ENCODE data around the gene MON2. TPM values are rescaled to one million over a fixed set of nuclear protein-coding genes. Genes with fewer than 3 reads are reported as not detected.

Gene MON2
- total and polyA plus RNA-seq, 2 of the 8 experiments (the other 6 are each of a cell fraction or from before 2014, with no cell fraction given), result 3.8 to 21.8 TPM

DNA sequence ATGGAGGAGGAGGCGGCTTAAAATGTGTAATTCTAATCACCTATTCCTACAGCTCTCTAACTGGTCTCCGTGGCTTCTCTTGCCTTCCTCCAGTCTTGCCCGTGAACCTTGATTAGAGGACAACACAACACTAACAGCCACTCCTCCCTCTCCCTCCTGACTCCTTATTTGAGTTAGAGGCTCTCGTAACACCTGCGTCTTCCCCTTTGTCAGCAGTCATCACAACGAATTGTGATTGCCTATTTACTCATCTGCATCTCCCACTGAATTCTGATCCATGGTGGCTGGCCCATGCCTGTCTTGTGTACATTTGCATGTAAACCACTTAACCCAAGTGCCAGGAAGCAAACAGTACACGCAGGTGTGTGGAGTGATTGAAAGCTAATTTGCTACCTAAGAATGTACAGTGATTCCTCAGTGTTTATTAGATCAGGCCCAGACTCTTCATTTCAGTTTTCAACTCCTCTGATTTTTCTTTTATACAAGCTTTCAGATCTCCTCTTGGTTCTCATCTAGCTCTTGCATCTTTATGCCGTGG lies 154.5 kb downstream of the MON2 start:
- H4K8ac ChIP-seq (ENCODE audit: extremely low read depth, insufficient read depth, low read length), result no peak overlapping the region
- H3K4me3 ChIP-seq (ENCODE audit: extremely low read depth in 1 of 4, insufficient read depth in 2 of 4, low read depth in 3 of 4, low read length in 4 of 4), result no peak overlapping the region
- H2BK12ac ChIP-seq (ENCODE audit: low read depth, low read length), result no peak overlapping the region; the same call in 1 of the 2 replicates
- no peaks in the 10 kb centered on the region for H4K20me1 ChIP-seq (replicated peaks in 1 of 2; ENCODE audit: control insufficient read depth in 1 of 2, insufficient read depth in 2 of 2, low read length in 2 of 2)
- no peak overlapping the region for H3K56ac ChIP-seq (replicated peaks; ENCODE audit: insufficient read length, low read depth, low read length)
- H3K4me2 ChIP-seq (ENCODE audit: insufficient read depth in 1 of 2, low read depth in 2 of 2, low read length in 2 of 2), result no peak overlapping the region
- H3K23ac ChIP-seq (ENCODE audit: insufficient read length), result no peak overlapping the region
- no peak overlapping the region for H2AFZ ChIP-seq (ENCODE audit: low read length)
- H4K5ac ChIP-seq (ENCODE audit: insufficient read length, low read depth, low read length), result no peak overlapping the region
- no peaks in the 10 kb centered on the region for H3K23me2 ChIP-seq (ENCODE audit: low read depth, low read length)
- H2BK20ac ChIP-seq (ENCODE audit: low read length), result no peak overlapping the region
- ChIA-PET POLR2A (ENCODE audit: partially characterized antibody) (interaction anchor here (1.3 to 3.3 kb wide), 4 partner anchors 9 to 21 kb away, joined by 4 to 11 read pairs (median 5); no protein-coding TSS in a partner anchor), CTCF (ENCODE audit: partially characterized antibody) (interaction anchor here (0.5 to 1.9 kb wide), 9 partner anchors 11 to 447 kb away, joined by 3 to 8 read pairs (median 4); no protein-coding TSS in a partner anchor)
- H2AK5ac ChIP-seq (ENCODE audit: low read depth, low read length), result no peak overlapping the region
- peaks cover 0 to 6% (median 0%) of the 10 kb centered on the region in 4 experiments; a peak in 3 of 7 replicates for H3K4me1 ChIP-seq (replicated peaks in 1 of 4; ENCODE audit: control insufficient read depth in 3 of 4, insufficient read depth in 4 of 4, low read length in 3 of 4)
- H3K18ac ChIP-seq (ENCODE audit: extremely low read depth, low read length), result no peak overlapping the region
- no peak overlapping the region for H3K14ac ChIP-seq (ENCODE audit: insufficient read length)
- no peak for DNase-seq (ENCODE audit: low read depth in 1 of 2, low spot score in 2 of 2)
- no peaks in the 10 kb centered on the region for H3K9me3 ChIP-seq (ENCODE audit: insufficient read depth in 2 of 2, low read depth in 1 of 2, low read length in 1 of 2)
- H3K36me3 ChIP-seq (ENCODE audit: control insufficient read depth in 2 of 4, insufficient read depth in 4 of 4, low read length in 3 of 4), result no peaks in the 10 kb centered on the region
- WGBS, 2 experiments (ENCODE audit: extremely low coverage in 1 of 2, insufficient coverage in 1 of 2, insufficient read length in 1 of 2, insufficient replicate concordance in 2 of 2, low coverage in 1 of 2, low lambda C conversion rate in 2 of 2, missing lambda C conversion rate in 1 of 2), result 73% methylated on average over 8 of the region's 8 CpGs; no CpG with 5 or more reads in 1 of the 2 experiments
- no peak overlapping the region for H4K91ac ChIP-seq (replicated peaks; ENCODE audit: insufficient read length, low read length)
- H2BK5ac ChIP-seq (ENCODE audit: low read depth, low read length), result no peak overlapping the region
- H3K27ac ChIP-seq (ENCODE audit: low read depth, low read length), result no peak overlapping the region
- H3K4ac ChIP-seq (replicated peaks; ENCODE audit: insufficient read length, low read depth, low read length), result no peak overlapping the region
- H3K79me2 ChIP-seq (ENCODE audit: control insufficient read depth in 1 of 2, insufficient read depth in 2 of 2, low read length in 2 of 2), result no peaks in the 10 kb centered on the region
- no peak overlapping the region for H2BK120ac ChIP-seq (replicated peaks; ENCODE audit: low read depth, low read length)
- no peak overlapping the region for H3K9ac ChIP-seq (replicated peaks in 1 of 4; ENCODE audit: extremely low read depth in 1 of 4, low read depth in 3 of 4, low read length in 3 of 4)
- no peak for FAIRE-seq
- H2BK15ac ChIP-seq (ENCODE audit: low read length), result no peak overlapping the region
- no peaks in the 10 kb centered on the region for H3K27me3 ChIP-seq (replicated peaks in 1 of 4; ENCODE audit: control insufficient read depth in 3 of 4, extremely low read depth in 1 of 4, insufficient read depth in 3 of 4, low read length in 3 of 4)
- H3K79me1 ChIP-seq (ENCODE audit: low read depth, low read length), result no peaks in the 10 kb centered on the region
- TF ChIP-seq BACH1 (IDR thresholded peaks at IDR 0.05; ENCODE audit: low read length), result no peak
- TF ChIP-seq RFX5 (IDR thresholded peaks at IDR 0.05; ENCODE audit: borderline replicate concordance, low read depth, low read length), result no peak
- no peak for TF ChIP-seq SP1 (IDR thresholded peaks at IDR 0.05; ENCODE audit: low read depth, low read length)
- TF ChIP-seq GABPA (IDR thresholded peaks at IDR 0.05; ENCODE audit: borderline replicate concordance, insufficient read depth, low read length), result no peak
- no peak for TF ChIP-seq SUZ12 (IDR thresholded peaks at IDR 0.05; ENCODE audit: low read length)
- TF ChIP-seq HDAC2 (IDR thresholded peaks at IDR 0.05; ENCODE audit: borderline replicate concordance in 1 of 2, low read depth in 2 of 2, low read length in 2 of 2), result no peak
- TF ChIP-seq, protein P1, sequence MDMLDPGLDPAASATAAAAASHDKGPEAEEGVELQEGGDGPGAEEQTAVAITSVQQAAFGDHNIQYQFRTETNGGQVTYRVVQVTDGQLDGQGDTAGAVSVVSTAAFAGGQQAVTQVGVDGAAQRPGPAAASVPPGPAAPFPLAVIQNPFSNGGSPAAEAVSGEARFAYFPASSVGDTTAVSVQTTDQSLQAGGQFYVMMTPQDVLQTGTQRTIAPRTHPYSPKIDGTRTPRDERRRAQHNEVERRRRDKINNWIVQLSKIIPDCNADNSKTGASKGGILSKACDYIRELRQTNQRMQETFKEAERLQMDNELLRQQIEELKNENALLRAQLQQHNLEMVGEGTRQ (IDR thresholded peaks at IDR 0.05; ENCODE audit: low read length), result no peak
- no peak for TF ChIP-seq CHD2 (IDR thresholded peaks at IDR 0.05; ENCODE audit: low read length)
- TF ChIP-seq EP300 (IDR thresholded peaks at IDR 0.05; ENCODE audit: borderline replicate concordance in 1 of 2, low read depth in 2 of 2, low read length in 2 of 2), result no peak
- no peak for TF ChIP-seq JUN (IDR thresholded peaks at IDR 0.05; ENCODE audit: low read depth, low read length)
- TF ChIP-seq ASH2L (IDR thresholded peaks at IDR 0.05; ENCODE audit: low read length), result no peak
- TF ChIP-seq POLR2AphosphoS5 (IDR thresholded peaks at IDR 0.05; ENCODE audit: low read depth, low read length), result no peak
- TF ChIP-seq SRF (IDR thresholded peaks at IDR 0.05; ENCODE audit: low read depth, low read length), result no peak
